Cardiac fibroblast (primary cell): ENCODE data around the gene EPO.
A peak's percentile ranks its signal among the peaks of the same experiment; 100 is the strongest.

ENCODE experiments used
- DNase-seq, 2 donors: peaks; one replicate each; pipeline versions ENCODE4 v3.0.0 to v3.0.0-alpha.2; 2010; ENCODE audit warnings: low read depth in 2 of 2
- H3K4me3 ChIP-seq, 2 donors: replicated peaks in 1 of 2; 1 replicate in 1 of 2; 2 replicates in 1 of 2; pipeline ENCODE4 v1.5.1; 2011; ENCODE audit warnings: low read depth in 2 of 2, low read length in 2 of 2, mild to moderate bottlenecking in 2 of 2, moderate library complexity in 1 of 2
- CTCF ChIP-seq: IDR thresholded peaks from one replicate; pipeline ENCODE4 v1.5.1; 2011; ENCODE audit warnings: low read depth, mild to moderate bottlenecking, low read length, inconsistent platforms

Gene EPO

GRCh38 chr7:100687751-100688300 is 32.4 kb upstream of the EPO start:
- H3K4me3 ChIP-seq = no peak overlapping the region
- DNase-seq = peak in 1 of 2 donors; percentile 30
- no peak for TF ChIP-seq CTCF

- no peak for TF ChIP-seq CTCF
- DNase-seq = no peak
- H3K4me3 ChIP-seq = no peak overlapping the region
Measured at GRCh38 chr7:100688326-100688860, 31.9 kb upstream of the EPO start.

GRCh38 chr7:100689230-100690135 is 30.8 kb upstream of the EPO start:
- DNase-seq = no peak
- no peak for TF ChIP-seq CTCF
- H3K4me3 ChIP-seq = no peak overlapping the region

GRCh38 chr7:100691676-100692577 is 28.3 kb upstream of the EPO start:
- peak; percentile 75 to 78 for DNase-seq
- peak; percentile 91 for TF ChIP-seq CTCF
- H3K4me3 ChIP-seq = peak overlapping the region; percentile 5 to 73

- DNase-seq = no peak
- H3K4me3 ChIP-seq = peak overlapping the region; percentile 73 to 74
- no peak for TF ChIP-seq CTCF
Measured at GRCh38 chr7:100692578-100692961, 27.7 kb upstream of the EPO start.

- no peak for DNase-seq
- TF ChIP-seq CTCF = no peak
- peak overlapping the region; percentile 73 to 74 for H3K4me3 ChIP-seq
Measured at GRCh38 chr7:100693312-100694097, 26.8 kb upstream of the EPO start.
